ENCODE results near the gene SYNDIG1L. TPM values are rescaled to one million over a fixed set of nuclear protein-coding genes. Genes with fewer than 3 reads are reported as not detected.

The SYNDIG1L gene
- total and polyA plus RNA-seq, 9 of the 15 experiments (the other 6 are each of a cell fraction or from before 2014, with no cell fraction given): not detected

DNA sequence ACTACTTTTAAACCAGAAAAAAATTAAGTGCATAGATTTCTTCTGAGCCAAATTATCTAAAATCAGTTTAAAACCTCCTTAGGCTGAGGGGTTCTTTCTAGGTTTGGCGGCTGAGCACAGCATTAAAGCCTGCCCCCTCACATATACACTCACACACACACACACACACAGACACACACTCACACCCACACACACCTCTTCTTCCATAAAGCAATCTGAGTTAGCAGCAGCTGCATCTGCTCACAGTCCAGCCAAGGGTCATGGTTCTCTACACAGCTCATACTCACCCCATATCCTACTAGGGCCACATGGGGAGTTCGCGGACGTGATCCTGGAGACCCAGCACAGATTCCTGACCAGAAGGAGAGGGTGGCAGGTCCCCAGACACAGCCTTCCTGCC, 12.4 kb downstream of the SYNDIG1L start:
- Histone ChIP-seq H2AFZ (ENCODE audit: low read depth, low read length) (no peak overlapping the region), H3K79me2 (ENCODE audit: control insufficient read depth, insufficient read depth, low read length) (no peaks in the 10 kb centered on the region), H3K27me3 (ENCODE audit: control insufficient read depth in 2 of 2, insufficient read depth in 2 of 2, low read length in 2 of 2) (peaks cover 0 to 11% of the 10 kb centered on the region in 2 experiments; a peak in 3 of 5 replicates), H3K4me3 (no peak overlapping the region), H3K4me1 (replicated peaks in 1 of 2; ENCODE audit: control insufficient read depth in 2 of 2, insufficient read depth in 2 of 2, low read length in 2 of 2) (no peaks in the 10 kb centered on the region), H3K9me1 (ENCODE audit: control insufficient read depth, insufficient read depth, low read length) (no peaks in the 10 kb centered on the region), H4K20me1 (replicated peaks; ENCODE audit: control insufficient read depth, insufficient read depth, low read length) (no peaks in the 10 kb centered on the region; the same call in 1 of the 2 replicates), H3K27ac (ENCODE audit: extremely low read depth, low read depth, low read length) (no peak overlapping the region), H3K9ac (ENCODE audit: insufficient read depth in 1 of 2, low read depth in 2 of 2, low read length in 2 of 2) (no peak overlapping the region), H3K36me3 (ENCODE audit: control insufficient read depth, insufficient read depth, low read length) (no peaks in the 10 kb centered on the region), H3K9me3 (replicated peaks; ENCODE audit: control insufficient read depth, insufficient read depth, low read depth, low read length) (no peaks in the 10 kb centered on the region), H3K4me2 (ENCODE audit: insufficient read depth, low read length) (no peak overlapping the region)
- BruUV-seq (replicated peaks): no TSS peak
- in situ Hi-C loops (cut with MboI) (no loop called here), intact Hi-C loops (cut with micrococcal nuclease) (no loop called here)
- no peak for ATAC-seq
- POLR2A ChIA-PET: no interaction called here
- TF ChIP-seq CBX1 (IDR thresholded peaks at IDR 0.05; ENCODE audit: low read depth) (no peak), NCOR1 (IDR thresholded peaks at IDR 0.05) (no peak), GTF2F1 (IDR thresholded peaks at IDR 0.05; ENCODE audit: low read depth, low read length) (no peak), CBX8 (IDR thresholded peaks at IDR 0.05; ENCODE audit: borderline replicate concordance, extremely low read depth, low read depth, low read length, poor library complexity, severe bottlenecking) (no peak), RBM15 (IDR thresholded peaks at IDR 0.05; ENCODE audit: insufficient read depth, low read length) (no peak), SAFB (IDR thresholded peaks at IDR 0.05; ENCODE audit: borderline replicate concordance, low read depth, low read length) (no peak), SRSF3 (IDR thresholded peaks at IDR 0.05; ENCODE audit: insufficient read depth, low read length) (no peak), PHF8 (IDR thresholded peaks at IDR 0.05; ENCODE audit: borderline replicate concordance, low read length) (no peak), NFRKB (IDR thresholded peaks at IDR 0.05; ENCODE audit: low read depth) (no peak), KLF13 (tag; IDR thresholded peaks at IDR 0.05; ENCODE audit: borderline replicate concordance, low read depth) (no peak), RCOR1 (IDR thresholded peaks at IDR 0.05; ENCODE audit: borderline replicate concordance in 1 of 2, low read depth in 2 of 2, low read length in 2 of 2) (no peak), RBM25 (IDR thresholded peaks at IDR 0.05; ENCODE audit: low read depth, low read length, severe bottlenecking) (no peak), PCBP1 (IDR thresholded peaks at IDR 0.05; ENCODE audit: low read depth, low read length, poor library complexity, severe bottlenecking) (no peak), KLF16 (IDR thresholded peaks at IDR 0.05) (no peak), GATAD2B (IDR thresholded peaks at IDR 0.05; ENCODE audit: borderline replicate concordance) (no peak), RBBP5 (IDR thresholded peaks at IDR 0.05; ENCODE audit: borderline replicate concordance, insufficient read depth, low read length, poor library complexity, severe bottlenecking) (no peak), ARID2 (IDR thresholded peaks at IDR 0.05) (no peak)
- TF ChIP-seq, protein P1, sequence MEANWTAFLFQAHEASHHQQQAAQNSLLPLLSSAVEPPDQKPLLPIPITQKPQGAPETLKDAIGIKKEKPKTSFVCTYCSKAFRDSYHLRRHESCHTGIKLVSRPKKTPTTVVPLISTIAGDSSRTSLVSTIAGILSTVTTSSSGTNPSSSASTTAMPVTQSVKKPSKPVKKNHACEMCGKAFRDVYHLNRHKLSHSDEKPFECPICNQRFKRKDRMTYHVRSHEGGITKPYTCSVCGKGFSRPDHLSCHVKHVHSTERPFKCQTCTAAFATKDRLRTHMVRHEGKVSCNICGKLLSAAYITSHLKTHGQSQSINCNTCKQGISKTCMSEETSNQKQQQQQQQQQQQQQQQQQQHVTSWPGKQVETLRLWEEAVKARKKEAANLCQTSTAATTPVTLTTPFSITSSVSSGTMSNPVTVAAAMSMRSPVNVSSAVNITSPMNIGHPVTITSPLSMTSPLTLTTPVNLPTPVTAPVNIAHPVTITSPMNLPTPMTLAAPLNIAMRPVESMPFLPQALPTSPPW (CRISPR knock-in tag; IDR thresholded peaks at IDR 0.05): no peak
- no peak for FAIRE-seq
- CTCF ChIA-PET (ENCODE audit: low intra/inter-chr PET ratio): no interaction called here
- no peak for DNase-seq (ENCODE audit: extremely low read depth in 1 of 4, low spot score in 3 of 4)
- WGBS (ENCODE audit: insufficient coverage, low coverage, missing lambda C conversion rate): 2% methylated on average over 4 of the region's 4 CpGs

Data from K562 (cell line).